ENCODE data around the gene FAM107B.
"Not testable (repeated sequence)": the region's sequence is repeated elsewhere in the genome, so short reads cannot be mapped to it uniquely, and the experiment has no call there.

FAM107B gene

DNA sequence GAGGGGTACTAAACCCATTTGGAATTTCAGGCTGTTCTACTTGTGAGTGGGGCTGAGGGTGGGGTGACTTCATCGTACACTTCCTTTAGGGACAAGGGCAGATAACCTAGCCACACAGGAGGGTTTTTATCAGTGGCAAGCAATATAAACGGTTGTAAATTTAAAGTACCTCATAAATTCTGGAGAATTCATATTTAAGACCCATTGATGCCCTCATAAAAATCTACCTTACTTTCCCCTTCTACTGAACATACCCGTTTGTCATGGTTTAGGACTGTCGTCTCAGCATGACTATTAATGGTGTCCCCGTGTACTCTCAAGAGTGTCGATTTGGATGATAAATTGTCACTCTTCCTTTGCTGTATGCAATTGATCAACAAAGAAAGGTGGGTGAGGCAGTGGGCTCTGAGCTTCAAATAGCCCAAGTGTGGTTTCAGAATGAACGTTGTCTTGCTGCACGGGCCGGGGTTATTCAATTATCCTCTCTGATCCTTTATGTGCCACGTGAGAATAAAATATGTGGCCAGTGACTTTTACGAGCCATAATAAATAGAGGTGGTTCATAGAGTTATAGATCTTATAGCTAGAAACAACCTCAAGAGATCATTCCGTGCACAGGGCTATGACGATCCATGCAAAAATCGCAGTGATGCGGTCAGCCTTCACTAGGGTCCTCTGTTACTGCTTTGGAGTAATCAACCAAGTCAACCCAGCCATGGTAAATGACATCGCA is 82.2 kb downstream of the FAM107B start:
- DNase-seq (ENCODE audit: low read depth in 2 of 2), result no peak

DNA sequence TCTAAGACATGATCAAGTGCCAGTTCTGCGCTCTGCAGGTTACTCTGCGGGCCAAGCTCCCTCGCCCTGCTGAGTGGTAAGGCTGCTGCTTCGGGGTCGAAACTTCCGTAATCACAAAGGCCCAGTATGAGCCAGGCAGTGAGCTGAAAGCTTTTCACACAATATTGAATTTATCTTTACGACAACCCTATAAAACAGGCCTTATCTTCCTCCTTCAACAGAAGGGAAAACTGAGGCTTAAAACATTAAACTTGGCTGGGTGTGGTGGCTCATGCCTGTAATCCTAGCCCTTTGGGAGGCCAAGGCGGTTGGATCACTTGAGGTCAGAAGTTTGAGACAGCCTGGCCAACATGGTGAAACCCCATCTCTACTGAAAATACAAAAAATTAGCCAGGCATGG is 83.3 kb downstream of the FAM107B start:
- DNase-seq (ENCODE audit: low read depth in 2 of 2), result no peak

DNA sequence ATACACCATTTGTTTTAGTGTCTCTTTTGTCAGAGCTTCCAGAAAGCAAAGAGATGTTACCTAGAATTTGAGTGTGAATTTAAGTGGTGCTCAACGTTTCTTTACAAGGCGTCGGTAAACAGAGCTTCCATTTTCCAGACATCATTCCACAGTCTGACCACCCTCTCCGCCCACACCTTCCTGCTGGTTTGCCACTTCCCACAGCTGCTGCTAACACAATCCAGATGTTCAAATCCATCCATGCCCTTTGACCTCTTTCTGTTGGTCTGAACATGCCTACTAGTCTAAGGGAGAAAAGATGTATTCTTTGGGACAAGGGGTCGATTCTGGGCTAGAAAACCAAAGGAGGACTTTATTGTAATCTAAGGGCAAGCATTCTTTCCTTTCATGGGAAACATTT is 86.1 kb downstream of the FAM107B start:
- no peak for DNase-seq (ENCODE audit: low read depth in 2 of 2)

DNA sequence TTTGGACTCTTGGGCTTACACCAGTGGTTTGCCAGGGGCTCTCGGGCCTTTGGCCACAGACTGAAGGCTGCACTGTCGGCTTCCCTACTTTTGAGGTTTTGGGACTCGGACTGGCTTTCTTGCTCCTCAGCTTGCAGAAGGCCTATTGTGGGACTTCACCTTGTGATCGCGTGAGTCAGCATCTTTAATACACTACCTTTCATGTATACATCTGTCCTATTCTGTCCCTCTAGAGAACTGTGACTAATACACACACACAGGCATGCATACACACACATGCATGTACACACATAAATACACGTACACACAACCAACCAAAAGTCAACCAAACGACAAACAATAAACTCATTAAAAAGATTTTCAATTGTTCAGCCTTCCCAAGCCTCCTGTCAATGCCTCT is 86.5 kb downstream of the FAM107B start:
- not testable (repeated sequence) for DNase-seq (ENCODE audit: low read depth in 2 of 2)

DNA sequence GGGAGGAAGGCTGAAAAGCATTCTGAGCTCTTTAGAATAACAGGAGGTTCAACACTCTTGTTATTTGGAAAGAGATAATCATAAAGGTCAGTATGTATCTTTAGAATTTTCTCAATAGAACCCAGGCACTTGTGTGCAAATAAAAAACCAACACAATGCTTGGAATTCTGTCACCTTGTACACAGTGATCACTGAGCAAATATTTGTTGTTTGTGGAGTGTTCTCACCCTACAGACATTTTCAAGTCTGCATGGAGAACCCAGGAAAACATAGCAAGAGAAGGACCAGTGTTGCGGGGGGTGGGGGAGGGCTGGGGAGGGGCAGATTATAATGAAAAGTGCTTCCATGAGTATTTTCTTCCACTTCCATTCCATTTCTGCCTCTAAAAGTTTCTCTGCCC is 87.4 kb downstream of the FAM107B start:
- DNase-seq (ENCODE audit: low read depth in 2 of 2), result no peak

DNA sequence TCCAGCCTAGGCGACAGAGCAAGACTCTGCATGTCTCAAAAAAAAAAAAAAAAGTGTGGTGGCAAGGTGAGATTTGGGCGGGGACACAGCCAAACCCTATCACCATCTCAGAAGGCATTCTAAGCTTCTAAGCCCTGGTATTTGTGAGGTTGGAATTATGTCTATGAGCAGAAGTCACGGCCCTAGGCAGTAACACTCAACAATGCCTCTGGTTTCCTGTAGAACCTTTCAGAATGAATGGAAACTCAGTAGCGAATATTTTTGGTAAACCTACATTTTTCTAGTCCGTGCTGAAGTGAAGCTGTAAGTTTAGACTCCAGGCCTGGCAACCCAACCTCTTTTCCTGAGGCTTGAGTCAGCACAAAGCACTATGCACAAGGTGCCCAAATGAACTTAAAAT is 88.3 kb downstream of the FAM107B start:
- DNase-seq (ENCODE audit: low read depth in 2 of 2), result no peak

DNA sequence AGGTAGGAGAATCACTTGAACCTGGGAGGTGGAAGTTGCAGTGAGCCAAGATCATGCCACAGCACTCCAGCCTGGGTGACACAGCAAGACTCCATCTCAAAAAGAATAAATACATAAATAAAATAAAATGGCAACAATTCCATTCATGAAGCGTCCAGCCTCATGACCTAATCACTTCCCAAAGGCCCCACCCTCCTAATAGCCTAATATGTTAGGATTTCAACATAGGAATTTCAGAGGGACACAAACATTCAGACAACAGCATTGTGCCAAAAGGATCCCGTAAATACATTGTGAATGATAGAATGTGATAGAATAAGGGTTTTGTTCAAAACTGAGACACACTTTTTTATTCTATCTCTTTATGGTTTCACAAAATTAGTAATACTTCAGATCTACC is 90.3 kb downstream of the FAM107B start:
- no peak for DNase-seq (ENCODE audit: low read depth in 2 of 2)

DNA sequence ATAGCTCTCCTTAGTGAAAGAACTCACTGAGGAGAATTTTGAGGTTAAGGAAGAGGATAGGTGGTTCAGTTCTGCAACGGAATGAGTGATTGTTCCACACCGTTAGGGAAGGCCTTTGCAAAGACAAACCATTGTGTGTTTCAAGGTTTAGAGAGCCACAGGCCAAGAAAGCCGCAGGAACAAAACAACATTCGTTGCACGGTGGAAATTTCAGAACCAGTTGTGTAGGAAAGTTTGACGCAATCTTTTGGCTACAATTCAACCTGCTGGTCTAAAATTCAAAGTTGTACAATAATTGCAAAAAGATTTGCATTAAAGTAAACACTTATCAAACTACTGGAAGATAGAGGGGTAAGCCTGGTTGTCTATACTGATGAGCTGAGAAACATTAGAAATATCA is 91.4 kb downstream of the FAM107B start:
- no peak for DNase-seq (ENCODE audit: low read depth in 2 of 2)

DNA sequence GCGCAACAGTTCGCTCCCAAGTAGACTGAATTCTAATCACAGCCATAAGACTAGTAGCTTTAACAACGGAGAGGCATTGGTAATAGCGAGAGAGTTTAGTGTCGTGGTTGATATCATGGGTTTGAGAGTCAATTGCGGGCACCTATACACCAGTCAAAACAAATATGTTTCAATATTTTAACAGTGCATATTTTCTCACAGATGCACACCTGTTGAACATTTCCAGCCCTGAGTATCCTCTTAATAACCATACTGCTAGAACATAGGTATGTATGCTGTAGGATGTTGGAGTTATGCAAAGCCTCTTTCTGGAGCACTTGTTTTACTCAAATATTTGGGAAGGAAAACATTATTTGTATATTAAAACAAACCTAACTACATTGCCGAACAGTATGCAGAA is 92.9 kb downstream of the FAM107B start:
- no peak for DNase-seq (ENCODE audit: low read depth in 2 of 2)

DNA sequence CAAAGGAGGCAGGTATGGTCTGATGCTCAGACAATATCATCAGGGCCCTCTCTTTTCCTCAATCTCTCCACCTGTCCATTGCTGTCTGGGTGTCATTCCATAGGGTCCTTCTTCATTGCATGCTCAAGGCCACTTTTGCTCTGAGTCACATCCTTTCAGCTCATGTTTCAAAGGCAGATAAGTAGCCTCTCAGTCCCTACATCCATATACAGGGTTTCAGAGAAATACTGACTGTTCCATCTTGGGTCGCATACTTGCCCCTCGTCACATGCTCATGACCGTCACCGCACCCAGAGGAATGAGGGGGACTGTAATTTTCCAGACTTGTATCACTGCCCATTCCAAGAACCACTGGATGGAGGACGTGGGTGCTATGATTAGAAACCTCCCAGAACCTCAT is 93.4 kb downstream of the FAM107B start:
- no peak for DNase-seq (ENCODE audit: low read depth in 2 of 2)

DNA sequence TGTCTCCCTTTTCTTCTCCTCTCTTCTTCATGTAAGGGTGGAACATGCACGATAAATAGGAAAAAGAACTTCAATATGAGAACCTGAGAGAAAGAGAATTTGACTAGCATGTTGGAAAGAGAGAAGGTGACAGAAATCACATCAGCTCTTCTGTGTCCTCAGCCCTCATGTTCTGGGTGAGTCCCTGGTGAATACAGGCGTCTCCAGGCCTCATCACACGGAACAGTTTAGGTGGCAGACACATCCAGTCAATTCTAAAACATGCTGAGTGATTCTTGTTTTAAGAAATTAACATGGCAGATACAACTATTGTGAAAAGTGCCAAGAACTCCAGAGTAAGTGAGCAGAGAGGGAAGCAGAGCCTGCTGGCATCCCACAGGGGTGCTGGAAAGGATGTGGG is 96.1 kb downstream of the FAM107B start:
- no peak for DNase-seq (ENCODE audit: low read depth in 2 of 2)

DNA sequence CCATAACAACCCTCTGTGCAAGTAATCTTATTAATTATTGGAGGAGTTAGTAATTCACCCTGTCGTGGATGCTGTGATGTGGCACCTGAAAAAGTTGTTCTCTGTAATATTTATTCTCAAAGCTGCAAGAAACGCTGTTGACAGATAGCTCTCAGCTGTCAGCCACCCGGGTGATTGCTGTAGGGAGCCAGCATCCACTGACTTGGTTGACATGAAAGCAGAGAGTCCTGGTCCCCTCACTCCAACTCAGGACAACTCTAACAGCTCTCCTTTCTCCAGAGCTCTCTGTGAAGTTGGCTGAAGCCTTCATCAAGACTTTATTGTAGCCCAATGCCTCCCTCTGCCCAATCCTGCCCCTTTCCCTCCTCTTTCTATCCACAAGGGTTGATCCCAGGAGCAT is 98.0 kb downstream of the FAM107B start:
- no peak for DNase-seq (ENCODE audit: low read depth in 2 of 2)

DNA sequence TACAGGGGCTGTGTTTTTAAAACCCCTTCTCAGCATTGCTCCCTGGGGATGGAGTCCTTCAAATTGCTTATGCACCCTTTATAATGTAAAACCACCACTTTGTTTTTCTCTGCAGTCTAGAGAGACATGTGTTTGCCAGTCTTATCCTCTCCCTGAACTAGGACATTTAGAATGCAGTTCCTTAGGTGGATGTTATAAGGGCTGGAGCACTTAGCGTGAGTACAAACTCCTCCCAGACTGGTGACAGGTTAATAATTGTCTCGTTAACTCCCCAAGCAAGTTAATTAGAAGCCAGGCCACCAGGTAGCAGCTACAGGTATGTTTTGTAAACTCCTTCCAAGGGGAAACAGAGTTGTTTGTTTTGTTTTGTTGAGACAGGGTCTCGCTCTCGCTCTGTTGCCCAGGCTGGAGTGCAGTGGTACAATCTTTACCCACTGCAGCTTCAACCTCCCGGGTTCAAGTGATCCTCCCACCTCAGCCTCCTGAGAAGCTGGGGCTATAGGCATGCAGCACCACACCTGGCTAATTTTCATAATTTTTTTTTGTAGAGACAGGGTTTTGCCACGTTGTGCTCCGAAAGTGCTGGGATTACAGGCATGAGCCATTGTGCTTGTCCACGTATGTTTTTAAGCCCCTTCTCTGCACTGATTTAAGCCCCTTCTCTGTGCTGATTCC is 100.2 kb downstream of the FAM107B start:
- DNase-seq (ENCODE audit: low read depth in 2 of 2), result no peak

DNA sequence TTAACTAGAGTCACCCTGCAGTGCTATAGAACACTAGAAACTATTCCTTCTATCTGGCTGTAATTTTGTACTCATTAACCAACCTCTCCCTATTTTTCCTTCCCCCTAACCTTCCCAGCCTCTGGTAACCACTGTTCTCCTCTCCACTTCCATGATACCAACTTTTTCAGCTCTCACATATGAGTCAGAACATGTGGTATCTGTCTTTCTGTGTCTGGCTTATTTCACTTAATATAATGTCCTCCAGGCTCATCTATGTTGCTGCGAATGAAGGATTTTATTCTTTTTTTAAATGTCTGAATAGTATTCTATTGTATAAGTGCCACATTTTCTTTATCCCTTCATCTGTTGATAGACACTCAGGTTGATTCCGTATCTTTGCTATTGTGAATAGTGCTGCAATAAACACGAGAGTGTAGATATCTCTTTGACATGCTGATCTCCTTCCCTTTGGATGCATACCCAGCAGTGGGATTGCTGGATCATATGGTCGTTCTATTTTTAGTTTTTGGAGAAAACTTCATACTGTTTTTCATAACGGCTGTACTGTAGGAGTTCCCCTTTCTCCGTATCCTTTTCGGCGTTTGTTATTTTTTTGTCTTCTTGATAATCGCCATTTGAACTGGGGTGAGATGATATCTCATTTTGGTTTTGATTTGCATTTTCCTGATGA is 101.4 kb downstream of the FAM107B start:
- no peak for DNase-seq (ENCODE audit: low read depth in 2 of 2)

DNA sequence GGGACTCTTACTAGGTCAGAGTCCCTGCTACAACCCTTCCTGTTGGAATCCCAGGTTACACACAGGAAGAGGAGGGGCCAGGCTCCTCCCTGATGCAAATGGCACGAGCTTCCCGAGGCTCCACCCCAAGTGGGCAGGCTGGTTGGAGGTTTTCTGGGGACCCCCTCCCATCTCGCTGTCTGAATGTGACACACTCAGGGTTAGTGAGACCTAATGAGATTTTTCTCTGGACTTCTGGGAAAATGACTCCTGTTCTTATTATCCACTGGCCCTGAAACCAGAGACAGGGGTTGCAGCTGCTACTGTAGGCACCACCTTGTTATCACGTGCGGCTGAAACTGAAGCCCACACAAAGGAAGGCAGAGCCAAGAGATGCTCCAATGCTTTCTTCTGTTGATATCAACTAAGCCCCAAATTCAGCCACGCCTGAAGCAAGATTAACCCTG is 103.3 kb downstream of the FAM107B start:
- DNase-seq (ENCODE audit: low read depth in 2 of 2), result no peak

DNA sequence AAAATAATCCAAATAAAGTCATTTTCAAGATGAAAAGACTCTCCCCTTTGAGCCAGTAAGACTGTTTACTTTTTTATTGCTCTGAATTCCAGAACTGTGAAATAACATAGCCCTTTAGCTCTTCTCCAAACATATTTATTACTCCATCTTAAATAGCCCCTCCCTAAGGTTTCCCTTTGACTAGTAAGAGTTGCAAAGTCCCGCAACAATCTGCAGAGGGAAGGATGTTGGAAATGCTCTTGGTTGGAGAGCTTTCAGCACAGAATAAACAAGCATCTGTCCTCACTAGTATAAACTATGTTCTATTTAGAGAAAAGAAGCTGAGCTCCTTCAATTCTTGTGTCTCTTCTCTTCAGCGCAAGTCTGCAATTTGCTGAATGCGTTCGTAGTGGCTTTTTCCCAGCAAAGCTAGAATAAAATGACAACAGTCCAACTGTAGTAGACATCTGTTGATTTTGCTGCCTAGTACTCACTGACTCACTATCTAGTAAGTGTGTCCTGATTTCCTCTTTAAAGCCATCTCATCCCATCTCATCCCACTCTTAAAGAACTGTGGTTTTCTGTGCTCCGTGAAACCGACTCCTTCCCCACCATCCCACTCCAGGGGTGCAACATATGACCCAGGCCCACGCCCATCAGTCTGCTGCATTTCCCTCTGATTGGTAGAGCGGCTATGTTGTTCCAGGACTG is 104.0 kb downstream of the FAM107B start:
- DNase-seq (ENCODE audit: low read depth in 2 of 2), result no peak

DNA sequence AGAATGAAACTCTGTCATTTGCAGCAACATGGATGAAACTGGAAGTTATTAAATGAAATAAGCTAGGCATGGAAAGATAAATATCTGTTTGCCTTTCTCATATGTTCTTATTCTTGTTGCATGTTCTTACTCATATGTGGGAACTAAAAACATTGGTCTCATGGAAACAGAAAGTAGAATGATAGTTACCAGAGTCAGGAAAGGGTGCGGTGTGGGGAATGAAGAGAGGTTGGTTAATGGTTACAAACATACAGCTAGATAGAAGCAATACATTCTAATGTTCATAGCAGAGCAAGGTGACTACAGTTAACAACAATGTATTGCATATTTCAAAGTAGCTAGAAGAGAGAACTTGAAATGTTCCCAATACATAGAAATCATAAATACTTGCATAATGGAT is 105.1 kb downstream of the FAM107B start:
- no peak for DNase-seq (ENCODE audit: low read depth in 2 of 2)

DNA sequence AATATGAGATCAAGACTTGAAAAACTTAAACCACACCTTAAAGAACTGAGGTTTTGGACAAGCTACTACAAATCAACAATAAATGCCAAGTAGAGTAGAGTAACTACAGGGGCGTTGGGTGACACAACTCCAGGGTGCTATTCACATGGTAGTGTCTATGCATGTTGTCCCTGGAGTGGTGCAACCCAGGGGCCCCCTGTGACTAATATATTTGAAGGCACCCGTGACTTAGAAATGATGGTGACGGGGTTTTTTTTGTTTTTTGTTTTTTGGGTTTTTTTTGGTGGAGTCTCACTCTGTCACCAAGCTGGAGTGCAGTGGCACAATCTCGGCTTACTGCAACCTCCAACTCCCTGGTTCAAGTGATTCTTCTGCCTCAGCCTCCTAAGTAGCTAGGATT is 106.9 kb downstream of the FAM107B start:
- DNase-seq (ENCODE audit: low read depth in 2 of 2), result no peak

DNA sequence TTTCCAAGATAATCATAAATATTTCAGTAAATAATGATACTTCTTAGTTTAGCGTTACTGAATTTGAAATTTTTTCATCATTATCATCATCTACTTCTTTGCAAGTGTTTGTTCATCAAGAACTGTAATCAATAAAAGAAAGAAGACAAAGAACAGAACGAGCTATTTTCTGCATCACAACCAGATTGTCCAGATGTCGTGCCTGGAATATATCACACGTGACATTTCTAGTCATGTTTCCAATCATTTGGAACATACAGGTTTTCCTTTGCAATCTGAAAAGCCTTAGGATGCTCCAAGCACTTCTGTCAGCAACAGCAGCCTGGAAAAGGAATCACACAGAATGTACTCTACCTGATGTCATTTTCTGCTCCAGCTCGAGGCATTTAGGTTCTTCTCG is 107.4 kb downstream of the FAM107B start:
- DNase-seq (ENCODE audit: low read depth in 2 of 2), result no peak

DNA sequence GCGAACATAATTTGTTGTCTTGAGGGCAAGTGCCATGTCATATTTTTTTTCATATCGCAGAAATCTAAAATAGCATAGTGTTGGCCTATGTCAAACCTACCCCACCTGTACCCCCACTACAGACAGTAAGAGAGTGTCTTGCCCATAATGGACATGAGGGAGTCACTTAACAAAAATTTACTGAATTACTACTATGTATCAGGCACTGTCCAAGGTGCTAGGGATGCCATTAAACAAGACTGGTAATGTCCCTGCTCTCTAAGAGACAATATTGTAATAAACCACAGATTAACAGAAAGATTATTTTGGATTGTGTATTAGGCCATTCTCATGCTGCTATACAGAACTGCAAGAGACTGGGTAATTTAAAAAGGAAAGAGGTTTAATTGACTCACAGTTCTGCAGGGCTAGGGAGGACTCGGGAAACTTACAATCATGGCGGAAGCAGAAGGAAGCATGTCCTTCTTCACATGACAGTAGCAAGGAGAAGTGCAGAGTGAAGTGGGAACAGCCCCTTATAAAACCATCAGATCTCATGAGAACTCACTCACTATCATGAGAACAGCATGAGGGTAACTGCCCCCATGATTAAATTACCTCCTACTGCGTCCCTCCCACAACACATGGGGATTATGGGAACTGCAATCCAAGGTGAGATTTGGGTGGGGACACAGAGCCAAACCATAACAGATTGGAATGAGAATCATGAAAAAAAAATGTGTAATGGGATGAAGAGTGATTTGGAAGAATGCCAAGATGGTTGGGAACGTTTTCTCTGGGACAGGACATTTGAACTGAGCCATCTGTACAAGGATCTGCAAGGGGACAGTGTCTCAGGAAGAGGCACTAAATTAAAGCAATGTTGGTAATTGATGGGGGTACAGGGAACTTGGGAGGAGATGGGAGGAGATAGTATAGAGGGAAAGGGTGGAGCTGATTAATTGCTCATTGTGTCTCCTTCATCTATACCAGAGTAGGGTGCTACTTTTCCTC is 108.5 kb downstream of the FAM107B start:
- DNase-seq (ENCODE audit: low read depth in 2 of 2), result no peak

DNA sequence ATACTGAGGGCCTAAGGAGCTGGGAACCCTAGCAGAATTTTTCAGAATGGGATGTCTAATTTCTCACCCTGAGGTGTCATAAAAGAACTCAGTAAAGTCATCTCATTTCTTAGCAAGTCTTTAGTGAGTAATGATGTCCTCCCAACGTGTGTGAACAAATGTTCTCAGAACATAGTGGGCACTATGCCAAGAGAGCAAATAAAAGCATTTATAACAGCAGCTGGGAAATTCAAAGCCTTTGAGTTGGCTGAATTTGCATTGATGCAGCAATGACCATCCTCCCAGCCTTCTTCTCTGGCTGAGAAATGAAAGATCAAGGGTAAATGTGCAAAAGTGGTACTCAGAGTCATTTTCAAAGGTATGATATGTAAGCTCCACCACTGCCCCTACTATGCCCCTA is 109.4 kb downstream of the FAM107B start:
- DNase-seq (ENCODE audit: low read depth in 2 of 2), result no peak

Data from stimulated activated CD4-positive, alpha-beta T cell treated with anti-CD3 and anti-CD28 coated beads, Interleukin-1b, Interleukin-23, amount 100 ng/mL, for 1 hour (primary cell).